ENCODE data around the gene ATP9B.

- TF ChIP-seq CTCF (conservative IDR thresholded peaks at IDR 0.05 in 1 of 2, IDR thresholded peaks at IDR 0.05 in 1 of 2; ENCODE audit: extremely low read depth in 1 of 2, insufficient read depth in 1 of 2, low read depth in 1 of 2, low read length in 2 of 2) = no peak
- no peak for TF ChIP-seq EZH2 (IDR thresholded peaks at IDR 0.05; ENCODE audit: borderline replicate concordance, low read length)
These were observed 286.5 kb downstream of the ATP9B start for GRCh38 chr18:79355433-79356335.
